Prostate gland (tissue), 2 donors: Measurements from ENCODE around the gene POP7. TPM values are rescaled to one million over a fixed set of nuclear protein-coding genes. Genes with fewer than 3 reads are reported as not detected.

Source experiments
- DNase-seq: peaks from one replicate; pipeline ENCODE4 v3.0.0-alpha.2; 2019; ENCODE audit warnings: low spot score
- H3K27ac ChIP-seq, 2 donors: fragments of 200-600 bp; sonication (generic); 2 replicates each; pipeline ENCODE4 v1.5.1; 2017 to 2019
- H3K27me3 ChIP-seq: fragments of 200-600 bp; sonication (generic); replicated peaks from 2 replicates; pipeline ENCODE4 v1.5.1; 2019; ENCODE audit not compliant: insufficient read depth
- H3K36me3 ChIP-seq, 2 donors: fragments of 200-600 bp; sonication (generic); 1 replicate in 1 of 2; 2 replicates in 1 of 2; pipeline versions ENCODE4 v1.5.1 to v1.8.1; 2017 to 2019
- H3K4me1 ChIP-seq: fragments of 200-600 bp; sonication (generic); replicated peaks from 2 replicates; pipeline ENCODE4 v1.5.1; 2019
- H3K4me3 ChIP-seq, 2 donors: fragments of 200-600 bp; sonication (generic); 2 replicates each; pipeline ENCODE4 v1.5.1; 2017 to 2019
- H3K9me3 ChIP-seq: fragments of 200-600 bp; sonication (generic); 2 replicates; pipeline ENCODE4 v1.5.1; 2017
- POLR2A ChIP-seq: fragments of 450-650 bp; IDR thresholded peaks from one replicate; pipeline ENCODE4 v1.6.1; 2016; ENCODE audit warnings: antibody characterized with exemption, mild to moderate bottlenecking
- POLR2AphosphoS5 ChIP-seq: sonication (generic); formaldehyde crosslinking; IDR thresholded peaks from one replicate; pipeline ENCODE4 v1.6.1; 2017; ENCODE audit warnings: antibody characterized with exemption
- WGBS: methylation state at CpG from one replicate; pipeline ENCODE4 v1.1.5; 2018; 5-methylcytosine and 5-hydroxymethylcytosine counted together
- intact Hi-C: fragments of 100-400 bp; cut with DNase I; formaldehyde crosslinking; loops from one replicate; pipeline ENCODE4 v1.14.2; 2022
- total RNA-seq, 2 donors: library from RNA; depleted of rRNA; stranded (reverse); fragments of >200 nt; gene quantifications; one replicate each; pipeline ENCODE4 v1.1.0, GENCODE V29; 2016
- TF ChIP-seq, protein P1 (sequence below), 4 experiments: fragments of 200-600 bp in 2 of 4; fragments of 450-650 bp in 2 of 4; sonication (generic) in 2 of 4; IDR thresholded peaks; 1 replicate in 3 of 4; 2 replicates in 1 of 4; pipeline ENCODE4 v1.5.1; 2016 to 2019; ENCODE audit warnings: antibody characterized with exemption in 4 of 4, mild to moderate bottlenecking in 2 of 4, moderate library complexity in 2 of 4

POP7 gene
- total RNA-seq, 2 donors from 2014 or later = 41.4 to 45.2 TPM

- Histone ChIP-seq H3K4me1 (peaks cover 14% of the 10 kb centered on the region), H3K4me3 (peak overlapping the region; percentile 98 to 99), H3K27me3 (no peaks in the 10 kb centered on the region), H3K36me3 (peaks cover 5 to 10% of the 10 kb centered on the region in 2 donors), H3K27ac (peak overlapping the region; percentile 99), H3K9me3 (no peaks in the 10 kb centered on the region)
- under 1% methylated on average over 23 of the region's 43 CpGs for WGBS
- intact Hi-C loops = loop anchor here (10.0 kb wide), 1 partner anchor 200 kb away; the partner anchor contains the start of gene TSC22D4
- no peak for DNase-seq
- TF ChIP-seq, protein P1, sequence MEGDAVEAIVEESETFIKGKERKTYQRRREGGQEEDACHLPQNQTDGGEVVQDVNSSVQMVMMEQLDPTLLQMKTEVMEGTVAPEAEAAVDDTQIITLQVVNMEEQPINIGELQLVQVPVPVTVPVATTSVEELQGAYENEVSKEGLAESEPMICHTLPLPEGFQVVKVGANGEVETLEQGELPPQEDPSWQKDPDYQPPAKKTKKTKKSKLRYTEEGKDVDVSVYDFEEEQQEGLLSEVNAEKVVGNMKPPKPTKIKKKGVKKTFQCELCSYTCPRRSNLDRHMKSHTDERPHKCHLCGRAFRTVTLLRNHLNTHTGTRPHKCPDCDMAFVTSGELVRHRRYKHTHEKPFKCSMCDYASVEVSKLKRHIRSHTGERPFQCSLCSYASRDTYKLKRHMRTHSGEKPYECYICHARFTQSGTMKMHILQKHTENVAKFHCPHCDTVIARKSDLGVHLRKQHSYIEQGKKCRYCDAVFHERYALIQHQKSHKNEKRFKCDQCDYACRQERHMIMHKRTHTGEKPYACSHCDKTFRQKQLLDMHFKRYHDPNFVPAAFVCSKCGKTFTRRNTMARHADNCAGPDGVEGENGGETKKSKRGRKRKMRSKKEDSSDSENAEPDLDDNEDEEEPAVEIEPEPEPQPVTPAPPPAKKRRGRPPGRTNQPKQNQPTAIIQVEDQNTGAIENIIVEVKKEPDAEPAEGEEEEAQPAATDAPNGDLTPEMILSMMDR (IDR thresholded peaks at IDR 0.05) = no peak
- TF ChIP-seq POLR2A = no peak
- no peak for TF ChIP-seq POLR2AphosphoS5
Measured at GRCh38 chr7:100674411-100675104, 31.4 kb upstream of the POP7 start.

GRCh38 chr7:100675105-100675451 lies 30.8 kb upstream of the POP7 start:
- Histone ChIP-seq H3K27ac (peak overlapping the region; percentile 99), H3K9me3 (no peaks in the 10 kb centered on the region), H3K4me3 (peak overlapping the region; percentile 98 to 99), H3K27me3 (no peaks in the 10 kb centered on the region), H3K4me1 (peaks cover 17% of the 10 kb centered on the region), H3K36me3 (peaks cover 5 to 10% of the 10 kb centered on the region in 2 donors)
- DNase-seq = no peak
- intact Hi-C loops = loop anchor here (10.0 kb wide), 1 partner anchor 200 kb away; the partner anchor contains the start of gene TSC22D4
- WGBS = 0% methylated on average over 7 of the region's 46 CpGs
- TF ChIP-seq POLR2A (no peak), POLR2AphosphoS5 (no peak)
- TF ChIP-seq, protein P1 (IDR thresholded peaks at IDR 0.05) = no peak

- no peaks in the 10 kb centered on the region for H3K9me3 ChIP-seq
- TF ChIP-seq, protein P1 (IDR thresholded peaks at IDR 0.05) = no peak
- TF ChIP-seq POLR2AphosphoS5 (peak; percentile 75), POLR2A (peak; percentile 40)
- DNase-seq = peak; percentile 80
- H3K27me3 ChIP-seq = no peaks in the 10 kb centered on the region
- H3K36me3 ChIP-seq = peaks cover 5 to 10% of the 10 kb centered on the region in 2 donors
- WGBS = 1% methylated on average over 34 of the region's 59 CpGs
- peaks cover 17% of the 10 kb centered on the region for H3K4me1 ChIP-seq
- H3K27ac ChIP-seq = peak overlapping the region; percentile 99
- H3K4me3 ChIP-seq = peak overlapping the region; percentile 98 to 99
- intact Hi-C loops = loop anchor here (10.0 kb wide), 1 partner anchor 201 kb away; the partner anchor contains the start of gene TSC22D4
Measured at GRCh38 chr7:100675581-100676350, 30.2 kb upstream of the POP7 start.

DNA sequence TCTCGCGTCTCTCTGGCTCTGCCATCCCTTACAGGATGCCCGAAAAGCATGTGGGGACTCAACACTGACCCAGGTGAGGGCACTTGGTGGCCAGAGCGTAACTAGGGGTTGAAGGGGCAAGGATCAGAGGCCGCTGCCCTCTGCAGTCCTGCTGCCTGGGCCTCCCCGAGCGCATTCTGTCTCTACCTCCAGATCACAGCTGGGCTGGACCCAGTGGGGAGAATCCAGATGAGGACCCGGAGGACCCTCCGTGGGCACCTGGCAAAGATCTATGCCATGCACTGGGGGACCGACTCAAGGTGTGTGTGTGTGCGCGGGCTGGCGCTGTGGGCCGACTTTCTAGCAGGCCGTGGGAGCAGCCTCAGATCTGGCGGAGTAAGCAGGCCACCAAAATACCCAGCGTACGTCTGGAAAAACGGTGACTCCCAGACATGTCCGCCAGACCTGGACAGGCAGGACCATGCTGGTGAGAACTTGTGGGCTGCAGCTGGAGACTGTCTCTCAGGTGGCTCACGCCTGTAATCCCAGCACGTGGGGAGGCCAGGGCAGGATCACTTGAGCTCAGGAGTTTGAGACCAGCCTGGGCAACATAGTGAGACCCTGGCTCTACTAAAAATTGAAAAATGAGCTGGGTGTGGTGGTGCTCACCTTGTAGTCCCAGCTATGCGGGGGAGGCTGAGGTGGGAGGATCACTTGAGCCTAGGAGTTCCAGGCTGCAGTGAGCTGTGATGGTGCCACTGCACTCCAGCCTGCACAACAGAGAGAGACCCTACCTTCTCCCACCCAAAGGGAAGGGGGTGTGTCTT lies 29.2 kb upstream of the POP7 start:
- DNase-seq = no peak
- H3K4me1 ChIP-seq = peaks cover 17% of the 10 kb centered on the region
- intact Hi-C loops = loop anchor here (10.0 kb wide), 1 partner anchor 202 kb away; the partner anchor contains the start of gene TSC22D4

More for the DNA sequence above, 29.2 kb upstream of the POP7 start:
- 73% methylated on average over 23 of the region's 23 CpGs for WGBS
- peaks cover 5 to 13% of the 10 kb centered on the region in 2 donors for H3K36me3 ChIP-seq
- peak overlapping the region; percentile 99 for H3K27ac ChIP-seq
- peak overlapping the region; percentile 98 to 99 for H3K4me3 ChIP-seq
- H3K9me3 ChIP-seq = no peaks in the 10 kb centered on the region
- TF ChIP-seq, protein P1 (IDR thresholded peaks at IDR 0.05) = no peak
- TF ChIP-seq POLR2A (no peak), POLR2AphosphoS5 (no peak)
- H3K27me3 ChIP-seq = no peaks in the 10 kb centered on the region
